IMR-90 (cell line): Measurements from ENCODE around the gene MPC1.

Experiments used
- CEBPB ChIP-seq: IDR thresholded peaks from 2 replicates; pipeline ENCODE4 v1.6.1; 2012; ENCODE audit warnings: low read depth, low read length, improper control_type of control experiment
- ELK1 ChIP-seq: fragments of 150-350 bp; IDR thresholded peaks from 2 replicates; pipeline ENCODE4 v1.6.1; 2016; ENCODE audit warnings: low read depth, mild to moderate bottlenecking, low read length, moderate library complexity, borderline replicate concordance
- MAZ ChIP-seq: IDR thresholded peaks from 2 replicates; pipeline ENCODE4 v1.6.1; 2012; ENCODE audit warnings: low read depth, mild to moderate bottlenecking, low read length, improper control_type of control experiment, moderate library complexity, borderline replicate concordance
- POLR2A ChIP-seq: IDR thresholded peaks from 2 replicates; pipeline ENCODE4 v1.6.1; 2012; ENCODE audit warnings: mild to moderate bottlenecking, low read depth, low read length
- RCOR1 ChIP-seq: IDR thresholded peaks from 2 replicates; pipeline ENCODE4 v1.6.1; 2012; ENCODE audit warnings: mild to moderate bottlenecking, low read length, improper control_type of control experiment; ENCODE audit not compliant: insufficient replicate concordance
- RFX5 ChIP-seq: IDR thresholded peaks from 2 replicates; pipeline ENCODE4 v1.8.0; 2012; ENCODE audit warnings: low read depth, mild to moderate bottlenecking, low read length, moderate library complexity
- TF ChIP-seq, protein P1 (sequence below): conservative IDR thresholded peaks from 2 replicates; pipeline ENCODE4 v1.5.1; 2012; ENCODE audit warnings: mild to moderate bottlenecking, low read depth, low read length, improper control_type of control experiment

DNA sequence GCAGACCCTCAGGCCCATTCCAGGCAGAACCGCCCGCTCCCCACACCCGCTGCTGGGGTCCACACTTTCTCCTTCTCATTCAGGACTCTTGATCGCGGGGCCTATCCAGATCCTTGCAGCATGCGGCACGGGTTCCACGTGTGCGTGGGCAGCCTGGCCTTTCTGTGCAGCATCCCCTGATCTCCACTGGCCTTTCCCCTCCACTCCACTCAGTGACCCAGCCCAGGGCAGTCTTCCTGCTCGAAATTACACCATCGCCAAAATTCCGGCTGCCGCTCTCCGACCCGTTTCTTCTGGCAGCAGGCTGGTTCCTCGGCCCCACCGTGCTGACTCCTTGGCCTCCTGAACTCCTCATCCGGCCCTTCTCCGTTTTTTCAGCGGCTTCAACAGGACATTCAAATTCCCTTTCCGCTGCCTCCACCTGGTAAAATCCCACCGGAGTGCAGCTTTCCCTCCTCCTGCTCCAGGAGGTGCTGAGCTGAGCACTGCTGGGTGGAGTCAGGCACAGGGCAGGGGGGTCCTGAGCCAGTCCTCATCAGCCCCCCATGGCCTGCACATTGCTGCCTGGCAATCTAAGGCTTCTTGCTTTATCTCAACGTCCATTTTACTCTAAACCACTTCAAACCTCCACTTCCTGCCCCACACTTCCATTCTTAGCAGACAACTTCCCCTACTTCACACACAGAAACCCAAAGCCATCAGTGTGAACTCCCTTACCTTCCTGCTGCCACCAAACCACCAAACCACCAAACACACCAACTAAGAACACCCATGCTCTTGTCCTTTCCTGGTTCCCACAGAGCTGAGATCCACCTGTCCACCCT is 49.4 kb downstream of the MPC1 start:
- TF ChIP-seq CEBPB (no peak), POLR2A (no peak), ELK1 (no peak), RCOR1 (no peak), MAZ (no peak), RFX5 (no peak)
- TF ChIP-seq, protein P1, sequence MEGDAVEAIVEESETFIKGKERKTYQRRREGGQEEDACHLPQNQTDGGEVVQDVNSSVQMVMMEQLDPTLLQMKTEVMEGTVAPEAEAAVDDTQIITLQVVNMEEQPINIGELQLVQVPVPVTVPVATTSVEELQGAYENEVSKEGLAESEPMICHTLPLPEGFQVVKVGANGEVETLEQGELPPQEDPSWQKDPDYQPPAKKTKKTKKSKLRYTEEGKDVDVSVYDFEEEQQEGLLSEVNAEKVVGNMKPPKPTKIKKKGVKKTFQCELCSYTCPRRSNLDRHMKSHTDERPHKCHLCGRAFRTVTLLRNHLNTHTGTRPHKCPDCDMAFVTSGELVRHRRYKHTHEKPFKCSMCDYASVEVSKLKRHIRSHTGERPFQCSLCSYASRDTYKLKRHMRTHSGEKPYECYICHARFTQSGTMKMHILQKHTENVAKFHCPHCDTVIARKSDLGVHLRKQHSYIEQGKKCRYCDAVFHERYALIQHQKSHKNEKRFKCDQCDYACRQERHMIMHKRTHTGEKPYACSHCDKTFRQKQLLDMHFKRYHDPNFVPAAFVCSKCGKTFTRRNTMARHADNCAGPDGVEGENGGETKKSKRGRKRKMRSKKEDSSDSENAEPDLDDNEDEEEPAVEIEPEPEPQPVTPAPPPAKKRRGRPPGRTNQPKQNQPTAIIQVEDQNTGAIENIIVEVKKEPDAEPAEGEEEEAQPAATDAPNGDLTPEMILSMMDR: no peak
